GM23338 (cell line): ENCODE data around the gene ZFYVE21. TPM values are rescaled to one million over a fixed set of nuclear protein-coding genes. Genes with fewer than 3 reads are reported as not detected.

Source experiments
- ATAC-seq: fragments of 200-7000 bp; cut with Tn5 transposase; 3 replicates; pipeline ENCODE4 v1.9.1; 2020
- DNase-seq: peaks from one replicate; pipeline ENCODE4 v3.0.0-alpha.2; 2015; ENCODE audit warnings: low spot score
- H2AFZ ChIP-seq: fragments of 200-600 bp; sonication (generic); 2 replicates; pipeline ENCODE4 v1.8.0; 2016; ENCODE audit warnings: antibody characterized with exemption, mild to moderate bottlenecking, moderate library complexity
- H3F3A ChIP-seq: fragments of 200-600 bp; sonication (generic); replicated peaks from 2 replicates; pipeline ENCODE4 v1.8.0; 2017; ENCODE audit warnings: antibody characterized with exemption, mixed run types, low read depth
- H3K27ac ChIP-seq: fragments of 200-600 bp; sonication (generic); 2 replicates; pipeline ENCODE4 v1.6.1; 2016; ENCODE audit warnings: low read depth
- H3K27me3 ChIP-seq: fragments of 200-600 bp; sonication (generic); 2 replicates; pipeline ENCODE4 v1.8.0; 2016; ENCODE audit warnings: mild to moderate bottlenecking, mixed run types, moderate library complexity; ENCODE audit not compliant: insufficient read depth
- H3K36me3 ChIP-seq: fragments of 200-600 bp; sonication (generic); 2 replicates; pipeline ENCODE4 v1.8.0; 2016; ENCODE audit warnings: mild to moderate bottlenecking; ENCODE audit not compliant: insufficient read depth
- H3K4me1 ChIP-seq: fragments of 200-600 bp; sonication (generic); 2 replicates; pipeline ENCODE4 v1.8.0; 2016; ENCODE audit warnings: mild to moderate bottlenecking, moderate library complexity; ENCODE audit not compliant: insufficient read depth
- H3K4me2 ChIP-seq: fragments of 200-600 bp; sonication (generic); 2 replicates; pipeline ENCODE4 v1.7.1; 2017; ENCODE audit warnings: mixed run types
- H3K4me3 ChIP-seq: fragments of 200-600 bp; sonication (generic); 2 replicates; pipeline ENCODE4 v1.6.1; 2016; ENCODE audit warnings: mixed run types
- H3K79me2 ChIP-seq: fragments of 200-600 bp; sonication (generic); replicated peaks from 2 replicates; pipeline ENCODE4 v1.8.0; 2017; ENCODE audit warnings: mild to moderate bottlenecking; ENCODE audit not compliant: insufficient read depth
- H3K9me2 ChIP-seq: fragments of 200-600 bp; sonication (generic); 2 replicates; pipeline ENCODE4 v1.8.0; 2017; ENCODE audit not compliant: insufficient read depth
- H4K20me1 ChIP-seq: fragments of 200-600 bp; sonication (generic); replicated peaks from 2 replicates; pipeline ENCODE4 v1.8.0; 2017; ENCODE audit warnings: mild to moderate bottlenecking; ENCODE audit not compliant: insufficient read depth
- H3K27ac Mint-ChIP-seq: 2 replicates; pipeline ENCODE4 v1.8.0; 2020; ENCODE audit warnings: inconsistent platforms, mild to moderate bottlenecking, moderate library complexity, mixed read lengths
- H3K27me3 Mint-ChIP-seq: 3 replicates; pipeline ENCODE4 v1.8.0; 2022; ENCODE audit warnings: low read depth, mild to moderate bottlenecking, moderate library complexity, mixed read lengths, inconsistent platforms; ENCODE audit not compliant: insufficient read depth, poor library complexity
- H3K36me3 Mint-ChIP-seq: 3 replicates; pipeline ENCODE4 v1.8.0; 2021; ENCODE audit warnings: low read depth, mild to moderate bottlenecking, inconsistent platforms, moderate library complexity, mixed read lengths
- H3K4me1 Mint-ChIP-seq: 3 replicates; pipeline ENCODE4 v1.8.0; 2020; ENCODE audit warnings: mild to moderate bottlenecking, inconsistent platforms, mixed read lengths
- H3K4me3 Mint-ChIP-seq: 3 replicates; pipeline ENCODE4 v1.8.0; 2021; ENCODE audit warnings: moderate library complexity, mild to moderate bottlenecking, inconsistent platforms, mixed read lengths
- H3K9me3 Mint-ChIP-seq: 3 replicates; pipeline ENCODE4 v1.8.0; 2020; ENCODE audit warnings: moderate library complexity, mild to moderate bottlenecking, inconsistent platforms, mixed read lengths
- CREB1 ChIP-seq: fragments of 250-450 bp; sonication (Bioruptor Pico); IDR thresholded peaks from 2 replicates; pipeline ENCODE4 v1.5.0; 2020; ENCODE audit warnings: low read depth, mild to moderate bottlenecking, moderate library complexity
- EZH2 ChIP-seq: fragments of 200-600 bp; sonication (generic); IDR thresholded peaks from one replicate; pipeline ENCODE4 v1.8.0; 2017; ENCODE audit warnings: antibody characterized with exemption, mild to moderate bottlenecking, low read depth; ENCODE audit not compliant: unreplicated experiment
- EZH2phosphoT487 ChIP-seq: fragments of 200-600 bp; sonication (generic); IDR thresholded peaks from one replicate; pipeline ENCODE4 v1.8.1; 2018; ENCODE audit warnings: antibody characterized with exemption; ENCODE audit not compliant: unreplicated experiment
- JUNB ChIP-seq: IDR thresholded peaks from one replicate; pipeline ENCODE4 v1.6.1; 2016; ENCODE audit warnings: antibody characterized with exemption; ENCODE audit not compliant: unreplicated experiment
- NANOG ChIP-seq: IDR thresholded peaks from 2 replicates; pipeline ENCODE4 v1.6.1; 2016; ENCODE audit warnings: antibody characterized with exemption, borderline replicate concordance
- POLR2AphosphoS5 ChIP-seq: IDR thresholded peaks from 2 replicates; pipeline ENCODE4 v1.6.1; 2016; ENCODE audit warnings: antibody characterized with exemption, low read depth
- STAT1 ChIP-seq: IDR thresholded peaks from one replicate; pipeline ENCODE4 v1.6.1; 2016; ENCODE audit warnings: antibody characterized with exemption; ENCODE audit not compliant: unreplicated experiment
- ZNF114 ChIP-seq: fragments of 250-450 bp; sonication (Bioruptor Pico); IDR thresholded peaks from 2 replicates; pipeline ENCODE4 v1.5.0; 2020; ENCODE audit warnings: mild to moderate bottlenecking, moderate library complexity
- ZNF331 ChIP-seq: fragments of 250-450 bp; sonication (Bioruptor Pico); IDR thresholded peaks from 2 replicates; pipeline ENCODE4 v1.5.0; 2020; ENCODE audit warnings: low read depth, mild to moderate bottlenecking, moderate library complexity
- polyA plus RNA-seq: library from polyadenylated mRNA; unstranded; fragments of >200 nt; fragmentation: Nextera tagmentation; extraction: Ambion mirVana; gene quantifications from 2 replicates; pipeline ENCODE4 v1.2.1, GENCODE V29; 2016
- total RNA-seq: library from RNA; depleted of rRNA; stranded (reverse); fragments of >200 nt; shearing (Covaris generic); gene quantifications from 2 replicates; pipeline ENCODE4 v1.2.3, GENCODE V29; 2014
- TF ChIP-seq, protein P1 (sequence below), 2 experiments: fragments of 200-600 bp in 1 of 2; sonication (generic) in 1 of 2; conservative IDR thresholded peaks; 2 replicates each; pipeline versions ENCODE4 v1.5.1 to v1.6.1; 2016 to 2017; ENCODE audit warnings: antibody characterized with exemption in 2 of 2, low read depth in 2 of 2, mild to moderate bottlenecking in 2 of 2, moderate library complexity in 1 of 2
- TF ChIP-seq, protein P2 (sequence below): fragments of 250-450 bp; sonication (Bioruptor Pico); IDR thresholded peaks from 2 replicates; pipeline ENCODE4 v1.5.0; 2020; ENCODE audit warnings: mild to moderate bottlenecking, moderate library complexity
- TF ChIP-seq, protein P3 (sequence below): IDR thresholded peaks from 2 replicates; pipeline ENCODE4 v1.6.1; 2016; ENCODE audit warnings: antibody characterized with exemption

The ZFYVE21 gene
- total and polyA plus RNA-seq, 2 experiments from 2014 or later = 88.0 to 89.6 TPM

DNA sequence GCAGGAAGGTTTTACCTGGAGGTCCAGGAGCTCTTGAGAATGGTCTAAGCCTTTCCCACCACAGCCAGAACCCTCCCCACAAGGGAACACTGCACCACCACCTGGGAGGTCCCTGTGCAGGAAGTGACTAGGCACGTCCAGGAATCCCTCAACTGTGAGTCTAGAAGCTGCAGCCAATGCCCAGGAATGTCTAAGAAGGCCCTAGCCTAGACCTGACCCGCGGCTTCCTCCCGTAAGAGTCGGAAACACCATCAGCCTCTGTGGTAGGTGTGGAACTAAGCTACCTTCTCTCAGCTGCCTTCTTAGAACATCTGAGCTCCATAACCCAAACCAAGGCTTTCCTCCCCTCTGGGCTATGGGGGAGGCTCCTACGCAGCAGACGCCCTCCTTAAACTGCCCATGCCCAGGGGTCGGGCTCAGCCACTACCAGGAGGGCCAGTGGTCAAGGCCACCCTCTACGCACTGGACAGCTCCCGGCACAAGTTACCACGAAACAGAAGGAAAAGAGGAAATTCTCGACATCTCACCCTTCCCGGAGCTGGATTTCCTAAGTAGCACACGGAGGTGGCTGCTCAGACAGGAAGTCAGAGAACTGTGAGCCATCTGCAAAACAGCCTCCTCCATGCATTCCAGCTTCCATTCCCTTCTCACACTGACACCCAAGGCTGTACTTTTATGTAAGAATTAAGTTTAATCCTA lies 25.5 kb downstream of the ZFYVE21 start:
- Histone ChIP-seq H3K27ac (no peak overlapping the region), H4K20me1 (no peaks in the 10 kb centered on the region), H3K4me2 (no peak overlapping the region), H3K27me3 (no peaks in the 10 kb centered on the region), H3K4me3 (no peak overlapping the region), H3K4me1 (no peaks in the 10 kb centered on the region), H3K9me2 (no peaks in the 10 kb centered on the region), H3K36me3 (no peaks in the 10 kb centered on the region), H2AFZ (no peak overlapping the region), H3K79me2 (no peaks in the 10 kb centered on the region), H3F3A (no peaks in the 10 kb centered on the region)
- Mint-ChIP-seq H3K4me3 (no peak overlapping the region), H3K4me1 (peaks cover 36% of the 10 kb centered on the region), H3K27ac (no peak overlapping the region), H3K27me3 (peaks cover 16% of the 10 kb centered on the region), H3K36me3 (peaks cover 17% of the 10 kb centered on the region), H3K9me3 (no peaks in the 10 kb centered on the region)
- no peak for ATAC-seq
- no peak for DNase-seq
- no peak for TF ChIP-seq CREB1
- TF ChIP-seq EZH2phosphoT487 = no peak
- no peak for TF ChIP-seq STAT1
- TF ChIP-seq, protein P1, sequence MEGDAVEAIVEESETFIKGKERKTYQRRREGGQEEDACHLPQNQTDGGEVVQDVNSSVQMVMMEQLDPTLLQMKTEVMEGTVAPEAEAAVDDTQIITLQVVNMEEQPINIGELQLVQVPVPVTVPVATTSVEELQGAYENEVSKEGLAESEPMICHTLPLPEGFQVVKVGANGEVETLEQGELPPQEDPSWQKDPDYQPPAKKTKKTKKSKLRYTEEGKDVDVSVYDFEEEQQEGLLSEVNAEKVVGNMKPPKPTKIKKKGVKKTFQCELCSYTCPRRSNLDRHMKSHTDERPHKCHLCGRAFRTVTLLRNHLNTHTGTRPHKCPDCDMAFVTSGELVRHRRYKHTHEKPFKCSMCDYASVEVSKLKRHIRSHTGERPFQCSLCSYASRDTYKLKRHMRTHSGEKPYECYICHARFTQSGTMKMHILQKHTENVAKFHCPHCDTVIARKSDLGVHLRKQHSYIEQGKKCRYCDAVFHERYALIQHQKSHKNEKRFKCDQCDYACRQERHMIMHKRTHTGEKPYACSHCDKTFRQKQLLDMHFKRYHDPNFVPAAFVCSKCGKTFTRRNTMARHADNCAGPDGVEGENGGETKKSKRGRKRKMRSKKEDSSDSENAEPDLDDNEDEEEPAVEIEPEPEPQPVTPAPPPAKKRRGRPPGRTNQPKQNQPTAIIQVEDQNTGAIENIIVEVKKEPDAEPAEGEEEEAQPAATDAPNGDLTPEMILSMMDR (conservative IDR thresholded peaks at IDR 0.05; ENCODE audit: low read depth in 2 of 2) = no peak
- no peak for TF ChIP-seq ZNF114 (CRISPR knock-in tag)
- TF ChIP-seq POLR2AphosphoS5 = no peak
- no peak for TF ChIP-seq JUNB
- no peak for TF ChIP-seq EZH2
- TF ChIP-seq, protein P2, sequence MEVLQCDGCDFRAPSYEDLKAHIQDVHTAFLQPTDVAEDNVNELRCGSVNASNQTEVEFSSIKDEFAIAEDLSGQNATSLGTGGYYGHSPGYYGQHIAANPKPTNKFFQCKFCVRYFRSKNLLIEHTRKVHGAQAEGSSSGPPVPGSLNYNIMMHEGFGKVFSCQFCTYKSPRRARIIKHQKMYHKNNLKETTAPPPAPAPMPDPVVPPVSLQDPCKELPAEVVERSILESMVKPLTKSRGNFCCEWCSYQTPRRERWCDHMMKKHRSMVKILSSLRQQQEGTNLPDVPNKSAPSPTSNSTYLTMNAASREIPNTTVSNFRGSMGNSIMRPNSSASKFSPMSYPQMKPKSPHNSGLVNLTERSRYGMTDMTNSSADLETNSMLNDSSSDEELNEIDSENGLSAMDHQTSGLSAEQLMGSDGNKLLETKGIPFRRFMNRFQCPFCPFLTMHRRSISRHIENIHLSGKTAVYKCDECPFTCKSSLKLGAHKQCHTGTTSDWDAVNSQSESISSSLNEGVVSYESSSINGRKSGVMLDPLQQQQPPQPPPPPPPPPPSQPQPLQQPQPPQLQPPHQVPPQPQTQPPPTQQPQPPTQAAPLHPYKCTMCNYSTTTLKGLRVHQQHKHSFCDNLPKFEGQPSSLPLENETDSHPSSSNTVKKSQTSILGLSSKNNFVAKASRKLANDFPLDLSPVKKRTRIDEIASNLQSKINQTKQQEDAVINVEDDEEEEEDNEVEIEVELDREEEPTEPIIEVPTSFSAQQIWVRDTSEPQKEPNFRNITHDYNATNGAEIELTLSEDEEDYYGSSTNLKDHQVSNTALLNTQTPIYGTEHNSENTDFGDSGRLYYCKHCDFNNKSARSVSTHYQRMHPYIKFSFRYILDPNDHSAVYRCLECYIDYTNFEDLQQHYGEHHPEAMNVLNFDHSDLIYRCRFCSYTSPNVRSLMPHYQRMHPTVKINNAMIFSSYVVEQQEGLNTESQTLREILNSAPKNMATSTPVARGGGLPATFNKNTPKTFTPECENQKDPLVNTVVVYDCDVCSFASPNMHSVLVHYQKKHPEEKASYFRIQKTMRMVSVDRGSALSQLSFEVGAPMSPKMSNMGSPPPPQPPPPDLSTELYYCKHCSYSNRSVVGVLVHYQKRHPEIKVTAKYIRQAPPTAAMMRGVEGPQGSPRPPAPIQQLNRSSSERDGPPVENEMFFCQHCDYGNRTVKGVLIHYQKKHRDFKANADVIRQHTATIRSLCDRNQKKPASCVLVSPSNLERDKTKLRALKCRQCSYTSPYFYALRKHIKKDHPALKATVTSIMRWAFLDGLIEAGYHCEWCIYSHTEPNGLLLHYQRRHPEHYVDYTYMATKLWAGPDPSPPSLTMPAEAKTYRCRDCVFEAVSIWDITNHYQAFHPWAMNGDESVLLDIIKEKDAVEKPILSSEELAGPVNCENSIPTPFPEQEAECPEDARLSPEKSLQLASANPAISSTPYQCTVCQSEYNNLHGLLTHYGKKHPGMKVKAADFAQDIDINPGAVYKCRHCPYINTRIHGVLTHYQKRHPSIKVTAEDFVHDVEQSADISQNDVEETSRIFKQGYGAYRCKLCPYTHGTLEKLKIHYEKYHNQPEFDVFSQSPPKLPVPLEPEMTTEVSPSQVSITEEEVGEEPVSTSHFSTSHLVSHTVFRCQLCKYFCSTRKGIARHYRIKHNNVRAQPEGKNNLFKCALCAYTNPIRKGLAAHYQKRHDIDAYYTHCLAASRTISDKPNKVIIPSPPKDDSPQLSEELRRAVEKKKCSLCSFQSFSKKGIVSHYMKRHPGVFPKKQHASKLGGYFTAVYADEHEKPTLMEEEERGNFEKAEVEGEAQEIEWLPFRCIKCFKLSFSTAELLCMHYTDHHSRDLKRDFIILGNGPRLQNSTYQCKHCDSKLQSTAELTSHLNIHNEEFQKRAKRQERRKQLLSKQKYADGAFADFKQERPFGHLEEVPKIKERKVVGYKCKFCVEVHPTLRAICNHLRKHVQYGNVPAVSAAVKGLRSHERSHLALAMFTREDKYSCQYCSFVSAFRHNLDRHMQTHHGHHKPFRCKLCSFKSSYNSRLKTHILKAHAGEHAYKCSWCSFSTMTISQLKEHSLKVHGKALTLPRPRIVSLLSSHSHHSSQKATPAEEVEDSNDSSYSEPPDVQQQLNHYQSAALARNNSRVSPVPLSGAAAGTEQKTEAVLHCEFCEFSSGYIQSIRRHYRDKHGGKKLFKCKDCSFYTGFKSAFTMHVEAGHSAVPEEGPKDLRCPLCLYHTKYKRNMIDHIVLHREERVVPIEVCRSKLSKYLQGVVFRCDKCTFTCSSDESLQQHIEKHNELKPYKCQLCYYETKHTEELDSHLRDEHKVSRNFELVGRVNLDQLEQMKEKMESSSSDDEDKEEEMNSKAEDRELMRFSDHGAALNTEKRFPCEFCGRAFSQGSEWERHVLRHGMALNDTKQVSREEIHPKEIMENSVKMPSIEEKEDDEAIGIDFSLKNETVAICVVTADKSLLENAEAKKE (CRISPR knock-in tag) = no peak
- TF ChIP-seq, protein P3, sequence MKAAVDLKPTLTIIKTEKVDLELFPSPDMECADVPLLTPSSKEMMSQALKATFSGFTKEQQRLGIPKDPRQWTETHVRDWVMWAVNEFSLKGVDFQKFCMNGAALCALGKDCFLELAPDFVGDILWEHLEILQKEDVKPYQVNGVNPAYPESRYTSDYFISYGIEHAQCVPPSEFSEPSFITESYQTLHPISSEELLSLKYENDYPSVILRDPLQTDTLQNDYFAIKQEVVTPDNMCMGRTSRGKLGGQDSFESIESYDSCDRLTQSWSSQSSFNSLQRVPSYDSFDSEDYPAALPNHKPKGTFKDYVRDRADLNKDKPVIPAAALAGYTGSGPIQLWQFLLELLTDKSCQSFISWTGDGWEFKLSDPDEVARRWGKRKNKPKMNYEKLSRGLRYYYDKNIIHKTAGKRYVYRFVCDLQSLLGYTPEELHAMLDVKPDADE = no peak
- no peak for TF ChIP-seq ZNF331 (CRISPR knock-in tag)
- no peak for TF ChIP-seq NANOG
